Measurements from ENCODE around the gene USP5.

DNA sequence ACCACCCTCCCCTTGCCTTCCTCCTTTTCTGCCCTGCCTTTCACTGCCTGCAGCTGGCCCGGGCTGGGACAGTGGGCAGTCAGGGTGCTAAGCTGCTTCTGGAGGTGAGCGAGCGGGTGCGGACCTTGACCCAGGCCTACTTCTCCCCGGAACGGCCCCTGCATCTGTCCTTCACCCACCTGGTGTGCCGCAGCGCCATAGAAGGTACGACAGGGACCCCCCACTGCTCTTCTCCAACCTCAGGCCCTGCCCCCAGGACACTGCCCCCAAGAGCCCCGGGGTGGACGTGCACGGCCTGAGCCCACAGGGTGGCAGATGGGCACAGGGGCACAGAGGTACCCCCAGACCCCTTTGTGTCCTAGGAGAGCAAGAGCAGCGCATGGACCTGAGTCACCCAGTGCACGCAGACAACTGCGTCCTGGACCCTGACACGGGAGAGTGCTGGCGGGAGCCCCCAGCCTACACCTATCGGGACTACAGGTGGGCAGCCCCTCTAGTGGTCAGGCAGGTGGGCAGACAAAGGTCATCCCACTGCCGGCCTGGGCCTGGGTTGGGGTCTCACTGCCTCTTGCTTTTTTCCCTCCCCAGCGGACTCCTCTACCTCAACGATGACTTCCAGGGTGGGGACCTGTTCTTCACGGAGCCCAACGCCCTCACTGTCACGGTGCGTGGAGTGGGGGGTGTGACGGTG, 14.4 kb upstream of the USP5 start:
- TF ChIP-seq, protein P1, sequence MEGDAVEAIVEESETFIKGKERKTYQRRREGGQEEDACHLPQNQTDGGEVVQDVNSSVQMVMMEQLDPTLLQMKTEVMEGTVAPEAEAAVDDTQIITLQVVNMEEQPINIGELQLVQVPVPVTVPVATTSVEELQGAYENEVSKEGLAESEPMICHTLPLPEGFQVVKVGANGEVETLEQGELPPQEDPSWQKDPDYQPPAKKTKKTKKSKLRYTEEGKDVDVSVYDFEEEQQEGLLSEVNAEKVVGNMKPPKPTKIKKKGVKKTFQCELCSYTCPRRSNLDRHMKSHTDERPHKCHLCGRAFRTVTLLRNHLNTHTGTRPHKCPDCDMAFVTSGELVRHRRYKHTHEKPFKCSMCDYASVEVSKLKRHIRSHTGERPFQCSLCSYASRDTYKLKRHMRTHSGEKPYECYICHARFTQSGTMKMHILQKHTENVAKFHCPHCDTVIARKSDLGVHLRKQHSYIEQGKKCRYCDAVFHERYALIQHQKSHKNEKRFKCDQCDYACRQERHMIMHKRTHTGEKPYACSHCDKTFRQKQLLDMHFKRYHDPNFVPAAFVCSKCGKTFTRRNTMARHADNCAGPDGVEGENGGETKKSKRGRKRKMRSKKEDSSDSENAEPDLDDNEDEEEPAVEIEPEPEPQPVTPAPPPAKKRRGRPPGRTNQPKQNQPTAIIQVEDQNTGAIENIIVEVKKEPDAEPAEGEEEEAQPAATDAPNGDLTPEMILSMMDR (IDR thresholded peaks at IDR 0.05; ENCODE audit: insufficient read depth, low read depth, low read length): no peak
- TF ChIP-seq EZH2 (IDR thresholded peaks at IDR 0.05; ENCODE audit: insufficient read depth, low read length): no peak

All from astrocyte (in vitro differentiated cells and primary cell).